Gastroesophageal sphincter (tissue), 4 donors: Measurements from ENCODE around the gene WEE1. TPM values are rescaled to one million over a fixed set of nuclear protein-coding genes. Genes with fewer than 3 reads are reported as not detected.

Experiments
- ATAC-seq: fragments of 150-250 bp; one replicate; pipeline ENCODE4 v1.9.1; 2016; ENCODE audit warnings: mild to moderate bottlenecking, moderate library complexity
- H3K27ac ChIP-seq, 4 donors: fragments of 200-600 bp; sonication (generic) in 3 of 4; 1 replicate in 3 of 4; 2 replicates in 1 of 4; pipeline ENCODE4 v1.5.1; 2016 to 2019
- H3K27me3 ChIP-seq: fragments of 200-600 bp; sonication (generic); one replicate; pipeline ENCODE4 v1.5.1; 2019
- H3K36me3 ChIP-seq, 2 donors: fragments of 200-600 bp; sonication (generic); one replicate each; pipeline ENCODE4 v1.5.1; 2019; ENCODE audit warnings: control low read depth in 1 of 2
- H3K4me1 ChIP-seq, 3 donors: fragments of 200-600 bp; sonication (generic); 1 replicate in 2 of 3; 2 replicates in 1 of 3; pipeline ENCODE4 v1.5.1; 2016 to 2019; ENCODE audit warnings: control low read depth in 2 of 3
- H3K4me3 ChIP-seq, 2 donors: fragments of 200-600 bp; sonication (generic); one replicate each; pipeline ENCODE4 v1.5.1; 2019; ENCODE audit warnings: mild to moderate bottlenecking in 1 of 2, moderate library complexity in 1 of 2
- H3K9me3 ChIP-seq, 3 donors: fragments of 200-600 bp; sonication (generic); one replicate each; pipeline ENCODE4 v1.5.1; 2017 to 2019; ENCODE audit warnings: control low read depth in 2 of 3
- EP300 ChIP-seq: sonication (generic); formaldehyde crosslinking; IDR thresholded peaks from one replicate; pipeline ENCODE4 v1.6.1; 2017; ENCODE audit warnings: antibody characterized with exemption, mild to moderate bottlenecking
- POLR2A ChIP-seq, 2 donors: fragments of 450-650 bp; IDR thresholded peaks; one replicate each; pipeline ENCODE4 v1.6.1; 2017; ENCODE audit warnings: antibody characterized with exemption in 2 of 2, mild to moderate bottlenecking in 2 of 2, moderate library complexity in 1 of 2
- POLR2AphosphoS5 ChIP-seq: sonication (generic); formaldehyde crosslinking; IDR thresholded peaks from one replicate; pipeline ENCODE4 v1.6.1; 2017; ENCODE audit warnings: antibody characterized with exemption
- WGBS, 2 donors: methylation state at CpG; one replicate each; pipeline ENCODE4 v1.1.5; 2018; ENCODE audit warnings: low coverage in 1 of 2; 5-methylcytosine and 5-hydroxymethylcytosine counted together
- total RNA-seq, 4 donors: library from RNA; depleted of rRNA; stranded (reverse); fragments of >200 nt; gene quantifications; one replicate each; pipeline ENCODE4 v1.1.0, GENCODE V29; 2016
- TF ChIP-seq, protein P1 (sequence below), 4 experiments: fragments of 200-600 bp in 2 of 4; fragments of 450-650 bp in 2 of 4; sonication (generic) in 1 of 4; IDR thresholded peaks; one replicate each; pipeline ENCODE4 v1.5.1; 2017 to 2019; ENCODE audit warnings: antibody characterized with exemption in 4 of 4, mild to moderate bottlenecking in 2 of 4, moderate library complexity in 2 of 4

The WEE1 gene
- total RNA-seq, 4 donors from 2014 or later = 42.5 to 65.3 (median 51.3) TPM

DNA sequence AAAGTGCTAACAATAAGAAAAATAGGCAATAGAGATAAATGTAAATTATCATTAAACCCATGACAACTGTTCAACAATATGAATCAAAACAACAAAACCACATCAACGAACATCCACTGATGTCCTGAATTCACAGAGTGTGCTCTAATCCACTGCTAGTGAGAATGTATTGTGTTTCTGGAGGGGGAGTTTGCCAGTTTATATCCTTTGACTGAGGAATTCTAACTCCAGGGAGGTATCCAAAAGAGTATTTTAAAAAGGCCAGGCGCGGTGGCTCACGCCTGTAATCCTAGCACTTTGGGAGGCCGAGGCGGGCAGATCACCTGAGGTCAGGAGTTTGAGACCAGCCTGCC, 1.7 kb upstream of the WEE1 start:
- TF ChIP-seq POLR2AphosphoS5 (no peak), POLR2A (IDR thresholded peaks at IDR 0.05) (no peak), EP300 (no peak)
- TF ChIP-seq, protein P1, sequence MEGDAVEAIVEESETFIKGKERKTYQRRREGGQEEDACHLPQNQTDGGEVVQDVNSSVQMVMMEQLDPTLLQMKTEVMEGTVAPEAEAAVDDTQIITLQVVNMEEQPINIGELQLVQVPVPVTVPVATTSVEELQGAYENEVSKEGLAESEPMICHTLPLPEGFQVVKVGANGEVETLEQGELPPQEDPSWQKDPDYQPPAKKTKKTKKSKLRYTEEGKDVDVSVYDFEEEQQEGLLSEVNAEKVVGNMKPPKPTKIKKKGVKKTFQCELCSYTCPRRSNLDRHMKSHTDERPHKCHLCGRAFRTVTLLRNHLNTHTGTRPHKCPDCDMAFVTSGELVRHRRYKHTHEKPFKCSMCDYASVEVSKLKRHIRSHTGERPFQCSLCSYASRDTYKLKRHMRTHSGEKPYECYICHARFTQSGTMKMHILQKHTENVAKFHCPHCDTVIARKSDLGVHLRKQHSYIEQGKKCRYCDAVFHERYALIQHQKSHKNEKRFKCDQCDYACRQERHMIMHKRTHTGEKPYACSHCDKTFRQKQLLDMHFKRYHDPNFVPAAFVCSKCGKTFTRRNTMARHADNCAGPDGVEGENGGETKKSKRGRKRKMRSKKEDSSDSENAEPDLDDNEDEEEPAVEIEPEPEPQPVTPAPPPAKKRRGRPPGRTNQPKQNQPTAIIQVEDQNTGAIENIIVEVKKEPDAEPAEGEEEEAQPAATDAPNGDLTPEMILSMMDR (IDR thresholded peaks at IDR 0.05) = no peak
- WGBS, 2 donors = 74 to 87% methylated on average over 4 to 5 of the region's 6 CpGs
- Histone ChIP-seq H3K27ac (peak overlapping the region in 3 of 4 donors; percentile 51 to 99 (median 95)), H3K9me3 (no peaks in the 10 kb centered on the region), H3K27me3 (no peaks in the 10 kb centered on the region), H3K36me3 (no peaks in the 10 kb centered on the region), H3K4me1 (peaks cover 6 to 47% (median 24%) of the 10 kb centered on the region in 3 donors), H3K4me3 (no peak overlapping the region)
- no peak for ATAC-seq

DNA sequence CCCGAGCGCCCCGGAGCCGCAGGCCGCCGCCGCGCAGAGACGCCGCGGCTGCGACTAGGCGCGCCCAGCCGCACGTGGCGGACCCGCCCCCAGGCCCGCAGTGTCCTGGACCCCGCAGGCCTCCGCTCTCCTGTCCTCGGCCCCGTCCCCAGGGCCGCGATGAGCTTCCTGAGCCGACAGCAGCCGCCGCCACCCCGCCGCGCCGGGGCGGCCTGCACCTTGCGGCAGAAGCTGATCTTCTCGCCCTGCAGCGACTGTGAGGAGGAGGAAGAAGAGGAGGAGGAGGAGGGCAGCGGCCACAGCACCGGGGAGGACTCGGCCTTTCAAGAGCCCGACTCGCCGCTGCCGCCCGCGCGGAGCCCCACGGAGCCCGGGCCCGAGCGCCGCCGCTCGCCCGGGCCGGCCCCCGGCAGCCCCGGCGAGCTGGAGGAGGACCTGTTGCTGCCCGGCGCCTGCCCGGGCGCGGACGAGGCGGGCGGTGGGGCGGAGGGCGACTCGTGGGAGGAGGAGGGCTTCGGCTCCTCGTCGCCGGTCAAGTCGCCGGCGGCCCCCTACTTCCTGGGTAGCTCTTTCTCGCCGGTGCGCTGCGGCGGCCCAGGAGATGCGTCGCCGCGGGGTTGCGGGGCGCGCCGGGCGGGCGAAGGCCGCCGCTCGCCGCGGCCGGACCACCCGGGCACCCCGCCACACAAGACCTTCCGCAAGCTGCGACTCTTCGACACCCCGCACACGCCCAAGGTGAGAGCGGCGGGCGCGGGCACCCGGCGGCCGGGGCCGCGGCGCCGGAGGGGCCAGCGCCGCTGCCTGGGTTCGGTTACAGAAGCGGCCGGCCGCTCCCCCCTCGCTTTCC, 528 bp downstream of the WEE1 start:
- no CpG with 5 or more reads among the region's 122 CpGs for WGBS, 2 donors
- peaks cover 0 to 35% (median 16%) of the 10 kb centered on the region in 3 donors for H3K4me1 ChIP-seq
- TF ChIP-seq, protein P1 (IDR thresholded peaks at IDR 0.05) = peak in 2 of 4 experiments; percentile 7 to 21
- TF ChIP-seq POLR2AphosphoS5 (no peak), EP300 (no peak), POLR2A (IDR thresholded peaks at IDR 0.05) (peak; percentile 4 to 91)

DNA sequence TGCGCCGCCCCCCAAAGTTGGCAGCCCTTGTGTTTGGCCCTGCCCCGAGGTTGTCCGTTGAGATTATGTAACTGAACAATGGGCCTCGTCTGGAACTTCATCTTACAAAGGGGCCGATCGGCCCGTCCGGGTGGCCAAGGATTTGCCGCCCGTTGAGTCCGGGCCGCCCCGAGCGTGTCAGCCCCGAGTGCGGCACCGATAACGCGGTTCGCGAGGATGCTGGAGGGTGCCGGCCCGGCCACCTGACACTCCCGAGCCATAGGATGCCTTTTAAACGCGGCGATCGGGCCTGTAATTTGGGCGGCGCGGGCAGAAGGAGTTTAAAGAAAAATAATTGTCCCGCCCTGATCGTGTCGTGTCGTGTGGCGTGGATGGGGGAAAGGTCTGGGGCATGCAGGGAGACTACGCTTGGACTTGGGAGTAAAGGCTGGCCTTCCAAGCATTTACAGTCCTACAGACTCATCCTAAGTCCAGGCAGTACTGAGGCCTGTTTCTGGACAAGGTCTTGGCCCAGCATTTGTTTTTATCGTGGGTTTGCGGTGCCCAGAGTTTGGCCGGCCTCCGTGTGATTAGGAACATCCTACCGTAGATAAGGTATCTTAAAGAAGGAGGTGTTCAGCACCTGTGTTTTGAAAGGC, 1.3 kb downstream of the WEE1 start:
- 0% methylated on average over 5 to 7 of the region's 43 CpGs for WGBS, 2 donors
- TF ChIP-seq POLR2A (IDR thresholded peaks at IDR 0.05) = peak in 1 of 2 donors; percentile 11
- TF ChIP-seq POLR2AphosphoS5 = no peak
- no peaks in the 10 kb centered on the region for H3K9me3 ChIP-seq
- H3K27me3 ChIP-seq = no peaks in the 10 kb centered on the region
- peak overlapping the region; percentile 68 to 88 for H3K4me3 ChIP-seq
- ATAC-seq = no peak
- no peaks in the 10 kb centered on the region for H3K36me3 ChIP-seq
- peak overlapping the region; percentile 90 to 99 (median 96) for H3K27ac ChIP-seq
- H3K4me1 ChIP-seq = peaks cover 2 to 35% (median 8%) of the 10 kb centered on the region in 3 donors

More for the DNA sequence above, 528 bp downstream of the WEE1 start:
- H3K27ac ChIP-seq = peak overlapping the region; percentile 90 to 99 (median 96)
- H3K9me3 ChIP-seq = no peaks in the 10 kb centered on the region
- peak; percentile 23 for ATAC-seq
- H3K4me3 ChIP-seq = peak overlapping the region; percentile 68 to 88
- no peaks in the 10 kb centered on the region for H3K27me3 ChIP-seq
- no peaks in the 10 kb centered on the region for H3K36me3 ChIP-seq

DNA sequence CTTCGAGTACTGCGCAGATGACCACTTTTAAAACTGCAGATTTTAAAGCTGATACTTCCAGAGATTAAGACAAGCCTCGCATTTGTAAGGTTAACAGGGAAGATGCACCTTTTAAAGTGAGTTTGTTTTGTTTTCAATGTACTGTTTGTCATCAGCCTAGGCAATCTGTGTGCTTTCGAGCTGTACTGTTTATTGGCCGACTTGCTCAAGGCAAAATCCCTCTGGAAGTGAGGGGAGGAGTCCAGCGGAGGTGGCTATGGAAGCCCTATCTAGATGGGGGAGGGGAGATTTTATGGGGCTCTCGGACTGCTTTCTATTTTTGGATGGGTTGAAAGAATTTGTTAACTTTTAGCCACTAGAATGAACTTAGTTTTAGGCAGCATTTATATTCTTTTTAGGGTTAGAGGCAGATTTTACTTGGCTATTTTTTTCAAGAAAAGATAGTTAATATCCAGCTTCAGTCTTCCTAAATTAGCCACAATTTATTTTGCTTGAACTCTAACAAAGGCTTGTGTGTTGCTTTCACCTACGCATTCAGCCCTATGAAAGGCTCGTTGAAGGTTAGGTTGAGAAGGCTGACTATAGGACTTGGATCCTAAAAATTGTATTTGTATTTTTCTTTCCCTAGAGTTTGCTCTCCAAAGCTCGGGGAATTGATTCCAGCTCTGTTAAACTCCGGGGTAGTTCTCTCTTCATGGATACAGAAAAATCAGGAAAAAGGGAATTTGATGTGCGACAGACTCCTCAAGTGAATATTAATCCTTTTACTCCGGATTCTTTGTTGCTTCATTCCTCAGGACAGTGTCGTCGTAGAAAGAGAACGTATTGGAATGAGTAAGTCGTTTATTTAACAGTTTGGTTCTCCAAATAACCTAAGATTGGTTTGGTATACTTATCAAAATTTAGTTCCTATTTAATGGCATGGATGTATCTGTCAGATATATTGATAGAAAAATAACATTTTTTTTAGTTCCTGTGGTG, 2.1 kb downstream of the WEE1 start:
- H3K27me3 ChIP-seq = no peaks in the 10 kb centered on the region
- peak overlapping the region; percentile 90 to 99 (median 96) for H3K27ac ChIP-seq
- peaks cover 0 to 2% of the 10 kb centered on the region in 2 donors for H3K36me3 ChIP-seq
- peak overlapping the region; percentile 68 to 88 for H3K4me3 ChIP-seq
- WGBS, 2 donors = 7% methylated on average over 10 to 17 of the region's 17 CpGs
- TF ChIP-seq, protein P1 (IDR thresholded peaks at IDR 0.05) = no peak
- TF ChIP-seq POLR2AphosphoS5 (peak; percentile 97), POLR2A (IDR thresholded peaks at IDR 0.05) (peak; percentile 62 to 72)
- peaks cover 2 to 29% (median 5%) of the 10 kb centered on the region in 3 donors for H3K4me1 ChIP-seq
- H3K9me3 ChIP-seq = no peaks in the 10 kb centered on the region
- peak; percentile 20 for ATAC-seq
